Activated naive CD8-positive, alpha-beta T cell treated with anti-CD3 and anti-CD28 coated beads, Interleukin-2, amount 10 ng/mL, durations not matched to agents 7 days and 5 days (primary cell): ENCODE measurements around the gene LRRC23. TPM values are rescaled to one million over a fixed set of nuclear protein-coding genes. Genes with fewer than 3 reads are reported as not detected.
"Not testable (repeated sequence)": the region's sequence is repeated elsewhere in the genome, so short reads cannot be mapped to it uniquely, and the experiment has no call there.

Source experiments
- ATAC-seq: fragments of 150-1000 bp; cut with Tn5 transposase; one replicate; pipeline ENCODE4 v1.10.0; 2021; ENCODE audit warnings: low read depth, moderate library complexity
- POLR2A ChIA-PET: fragments of 350-600 bp; sonication (Branson Sonifier 250); formaldehyde crosslinking; loops from one replicate; lab custom pipeline; 2021; ENCODE audit warnings: antibody characterized with exemption; lab: Charles Lee
- DNase-seq: peaks from one replicate; pipeline ENCODE4 v3.0.0; 2021
- H3K27ac Mint-ChIP-seq: one replicate; pipeline ENCODE4 v1.8.0; 2022; ENCODE audit warnings: mild to moderate bottlenecking, mixed read lengths
- H3K27me3 Mint-ChIP-seq: one replicate; pipeline ENCODE4 v1.8.0; 2022; ENCODE audit warnings: mild to moderate bottlenecking, moderate library complexity, mixed read lengths
- H3K36me3 Mint-ChIP-seq: one replicate; pipeline ENCODE4 v1.8.0; 2021; ENCODE audit warnings: mild to moderate bottlenecking, mixed read lengths
- H3K4me1 Mint-ChIP-seq: one replicate; pipeline ENCODE4 v1.8.0; 2021; ENCODE audit warnings: mixed read lengths
- H3K4me3 Mint-ChIP-seq: one replicate; pipeline ENCODE4 v1.8.0; 2022; ENCODE audit warnings: mild to moderate bottlenecking, moderate library complexity, mixed read lengths
- H3K9me3 Mint-ChIP-seq: one replicate; pipeline ENCODE4 v1.8.0; 2021; ENCODE audit warnings: mixed read lengths
- total RNA-seq, 2 experiments: library from RNA; stranded (reverse); gene quantifications; one replicate each; pipeline ENCODE4 v1.2.3, GENCODE V29; 2021

Gene LRRC23
- total RNA-seq, 2 experiments from 2014 or later, result 8.1 to 8.3 TPM

DNA sequence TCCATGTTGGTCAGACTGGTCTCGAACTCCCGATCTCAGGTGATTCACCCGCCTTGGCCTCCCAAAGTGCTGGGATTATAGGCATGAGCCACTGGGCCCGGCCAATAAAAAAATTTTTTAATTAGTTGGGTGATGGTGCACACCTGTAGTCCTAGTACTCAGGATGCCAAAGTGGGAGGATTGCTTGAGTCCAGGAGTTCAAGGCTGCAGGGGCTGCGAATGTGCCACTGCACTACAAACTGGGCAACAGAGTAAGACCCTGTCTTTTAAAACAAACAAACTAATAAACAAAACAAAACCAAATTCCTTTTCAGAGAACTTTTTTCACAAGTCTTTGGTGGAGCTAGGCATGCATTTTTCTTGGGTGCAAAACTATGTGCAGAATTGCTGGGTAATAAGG is 21.4 kb upstream of the LRRC23 start:
- no peak overlapping the region for H3K4me3 Mint-ChIP-seq
- POLR2A ChIA-PET, result interaction anchor here (0.6 kb wide), 1 partner anchor 48 kb away, joined by 3 read pairs; no protein-coding TSS in a partner anchor
- no peaks in the 10 kb centered on the region for H3K27me3 Mint-ChIP-seq
- peaks cover 9% of the 10 kb centered on the region for H3K36me3 Mint-ChIP-seq
- no peaks in the 10 kb centered on the region for H3K9me3 Mint-ChIP-seq
- DNase-seq (no peak), ATAC-seq (no peak)
- no peak overlapping the region for H3K27ac Mint-ChIP-seq
- H3K4me1 Mint-ChIP-seq, result peaks cover under 1% of the 10 kb centered on the region

DNA sequence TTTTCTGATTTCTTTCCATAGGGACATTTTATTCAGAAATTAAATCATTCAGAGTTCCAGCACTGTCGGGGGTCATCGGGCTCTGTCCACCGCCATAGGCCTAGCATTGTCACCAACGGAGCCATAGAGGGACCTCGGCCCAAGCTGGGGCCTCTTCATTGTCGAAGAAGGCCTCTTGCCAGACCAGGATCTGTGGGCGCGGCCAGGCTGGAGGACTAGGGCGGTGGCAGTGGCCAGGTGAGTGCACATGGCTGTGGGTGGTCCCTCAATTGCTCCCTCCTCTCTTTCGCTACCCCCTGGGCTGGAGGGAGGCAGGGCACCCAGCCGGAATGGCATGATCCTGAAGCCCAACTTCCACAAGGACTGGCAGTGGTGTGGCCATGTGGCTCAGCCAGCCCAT is 20.9 kb upstream of the LRRC23 start:
- no peak overlapping the region for H3K27ac Mint-ChIP-seq
- no peaks in the 10 kb centered on the region for H3K9me3 Mint-ChIP-seq
- peaks cover 2% of the 10 kb centered on the region for H3K4me1 Mint-ChIP-seq
- ATAC-seq, result no peak
- DNase-seq, result no peak
- POLR2A ChIA-PET, result interaction anchor here (0.6 kb wide), 2 partner anchors 37 to 48 kb away, joined by 3 read pairs; no protein-coding TSS in a partner anchor
- H3K36me3 Mint-ChIP-seq, result peaks cover 9% of the 10 kb centered on the region
- no peaks in the 10 kb centered on the region for H3K27me3 Mint-ChIP-seq
- H3K4me3 Mint-ChIP-seq, result no peak overlapping the region

DNA sequence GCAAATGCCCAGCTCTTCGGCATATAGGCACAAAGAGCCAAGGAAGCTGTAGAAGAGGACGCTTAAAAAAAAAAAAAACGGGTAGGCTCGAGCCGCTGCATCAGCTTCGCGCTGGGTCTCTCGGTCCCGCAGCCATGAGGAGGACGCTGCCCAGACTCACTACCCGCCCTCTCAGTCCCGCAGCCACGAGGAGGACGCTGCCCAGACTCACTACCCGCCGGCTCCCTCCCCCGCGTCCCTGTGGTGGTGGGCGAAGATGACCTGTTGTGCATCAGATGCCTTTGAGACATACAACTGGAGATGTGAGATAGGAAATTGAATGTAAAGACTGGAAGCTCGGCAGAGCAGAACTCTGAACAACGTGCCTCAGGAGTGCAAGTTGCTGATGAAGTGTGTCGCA is 20.1 kb upstream of the LRRC23 start:
- Mint-ChIP-seq H3K4me1 (peaks cover 2% of the 10 kb centered on the region), H3K36me3 (peaks cover 9% of the 10 kb centered on the region), H3K27ac (no peak overlapping the region), H3K4me3 (no peak overlapping the region), H3K9me3 (no peaks in the 10 kb centered on the region), H3K27me3 (no peaks in the 10 kb centered on the region)
- no peak for DNase-seq
- no peak for ATAC-seq
- POLR2A ChIA-PET, result no interaction called here

DNA sequence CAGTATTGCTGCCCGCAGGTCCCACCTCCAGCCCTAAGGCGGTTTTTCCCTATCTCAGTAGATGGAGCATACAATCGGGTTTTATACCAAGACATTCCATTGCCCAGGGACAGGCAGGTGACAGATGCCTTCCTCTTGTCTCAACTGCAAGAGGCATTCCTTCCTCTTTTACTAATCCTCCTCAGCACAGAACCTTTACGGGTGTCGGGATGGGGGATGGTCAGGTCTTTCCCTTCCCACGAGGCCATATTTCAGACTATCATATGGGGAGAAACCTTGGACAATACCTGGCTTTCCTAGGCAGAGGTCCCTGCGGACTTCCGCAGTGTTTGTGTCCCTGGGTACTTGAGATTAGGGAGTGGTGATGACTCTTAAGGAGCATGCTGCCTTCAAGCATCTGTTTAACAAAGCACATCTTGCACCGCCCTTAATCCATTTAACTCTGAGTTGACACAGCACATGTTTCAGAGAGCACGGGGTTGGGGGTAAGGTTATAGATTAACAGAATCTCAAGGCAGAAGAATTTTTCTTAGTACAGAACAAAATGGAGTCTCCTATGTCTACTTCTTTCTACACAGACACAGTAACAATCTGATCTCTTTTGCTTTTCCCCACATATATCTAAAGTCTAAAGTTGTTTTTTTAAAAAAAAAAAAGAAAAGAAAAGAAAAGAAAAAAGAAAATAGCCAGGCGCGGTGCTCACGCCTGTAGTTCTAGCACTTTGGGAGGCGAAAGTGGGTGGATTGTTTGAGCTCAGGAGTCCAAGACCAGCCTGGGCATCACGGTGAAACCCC is 18.2 kb upstream of the LRRC23 start:
- not testable (repeated sequence) for H3K27ac Mint-ChIP-seq, H3K9me3 Mint-ChIP-seq
- POLR2A ChIA-PET, result interaction anchor here (1.1 kb wide), 1 partner anchor 18 kb away, joined by 3 read pairs; no protein-coding TSS in a partner anchor

DNA sequence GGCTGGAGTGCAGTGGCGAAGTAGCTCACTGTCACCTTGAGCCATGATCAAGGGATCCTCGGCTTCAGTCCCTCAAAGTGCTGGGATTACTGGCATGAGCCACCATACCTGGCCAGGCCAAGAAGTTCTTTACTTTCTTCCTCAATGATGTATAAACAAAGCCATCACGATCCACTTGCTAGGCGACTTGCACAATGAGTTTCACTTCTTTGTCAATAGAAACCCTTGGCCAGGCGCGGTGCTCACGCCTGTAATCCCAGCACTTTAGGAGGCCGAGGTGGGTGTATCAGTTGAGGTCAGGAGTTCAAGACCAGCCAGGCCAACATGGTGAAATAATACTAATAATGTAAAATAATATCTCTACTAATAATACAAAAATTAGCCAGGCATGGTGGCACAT is 17.2 kb upstream of the LRRC23 start:
- POLR2A ChIA-PET, result interaction anchor here (0.8 kb wide), 1 partner anchor 18 kb away, joined by 3 read pairs; no protein-coding TSS in a partner anchor
- H3K9me3 Mint-ChIP-seq, result no peaks in the 10 kb centered on the region
- no peak for ATAC-seq
- H3K36me3 Mint-ChIP-seq, result peaks cover 7% of the 10 kb centered on the region
- no peaks in the 10 kb centered on the region for H3K27me3 Mint-ChIP-seq
- H3K27ac Mint-ChIP-seq, result no peak overlapping the region
- no peak overlapping the region for H3K4me3 Mint-ChIP-seq
- peaks cover 15% of the 10 kb centered on the region for H3K4me1 Mint-ChIP-seq
- DNase-seq, result no peak

More for the DNA sequence above, 18.2 kb upstream of the LRRC23 start:
- DNase-seq, ATAC-seq, H3K4me1 Mint-ChIP-seq, H3K36me3 Mint-ChIP-seq, H3K4me3 Mint-ChIP-seq, H3K27me3 Mint-ChIP-seq: not testable (repeated sequence)

DNA sequence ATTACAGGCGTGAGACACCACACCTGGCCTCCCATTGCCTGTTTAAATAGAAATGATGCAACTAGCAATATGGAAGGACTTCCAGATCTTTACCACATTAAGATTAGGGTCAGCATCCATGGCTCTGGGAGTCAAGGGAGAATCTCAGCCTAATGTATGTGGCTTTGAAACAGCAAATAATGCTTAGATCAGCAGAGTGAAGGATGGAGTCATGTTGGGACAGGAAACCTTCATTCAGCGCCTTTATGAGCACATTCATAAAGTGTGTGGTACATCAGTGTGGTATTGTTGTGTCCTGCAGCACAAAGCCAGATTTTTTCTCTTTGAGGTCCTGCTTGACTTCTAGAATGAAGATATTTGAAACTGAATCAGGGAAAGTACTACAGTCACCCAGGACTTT is 16.3 kb upstream of the LRRC23 start:
- POLR2A ChIA-PET, result no interaction called here
- Mint-ChIP-seq H3K4me3 (no peak overlapping the region), H3K4me1 (peaks cover 17% of the 10 kb centered on the region), H3K36me3 (peaks cover 5% of the 10 kb centered on the region), H3K27me3 (no peaks in the 10 kb centered on the region), H3K9me3 (no peaks in the 10 kb centered on the region), H3K27ac (no peak overlapping the region)
- DNase-seq (no peak), ATAC-seq (no peak)

DNA sequence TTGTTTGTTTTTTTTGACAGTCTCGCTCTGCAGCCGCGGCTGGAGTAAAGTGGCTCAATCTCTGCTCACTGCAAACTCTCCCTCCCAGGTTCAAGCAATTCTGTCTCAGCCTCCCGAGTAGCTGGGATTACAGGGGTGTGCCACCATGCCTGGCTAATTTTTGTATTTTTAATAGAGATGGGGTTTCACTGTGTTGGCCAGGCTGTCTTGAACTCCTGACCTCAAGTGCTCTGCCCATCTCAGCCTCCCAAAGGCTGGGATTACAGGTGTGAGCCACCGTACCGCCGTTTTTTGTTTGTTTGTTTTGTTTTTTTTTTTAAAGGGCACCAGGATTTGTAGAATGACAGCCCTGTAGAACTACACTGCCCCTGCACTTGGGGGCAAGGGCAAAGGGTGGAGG is 15.8 kb upstream of the LRRC23 start:
- H3K4me3 Mint-ChIP-seq, H3K27me3 Mint-ChIP-seq, H3K9me3 Mint-ChIP-seq, ATAC-seq, POLR2A ChIA-PET, H3K36me3 Mint-ChIP-seq, H3K27ac Mint-ChIP-seq, DNase-seq: not testable (repeated sequence)
- peaks cover 17% of the 10 kb centered on the region for H3K4me1 Mint-ChIP-seq

DNA sequence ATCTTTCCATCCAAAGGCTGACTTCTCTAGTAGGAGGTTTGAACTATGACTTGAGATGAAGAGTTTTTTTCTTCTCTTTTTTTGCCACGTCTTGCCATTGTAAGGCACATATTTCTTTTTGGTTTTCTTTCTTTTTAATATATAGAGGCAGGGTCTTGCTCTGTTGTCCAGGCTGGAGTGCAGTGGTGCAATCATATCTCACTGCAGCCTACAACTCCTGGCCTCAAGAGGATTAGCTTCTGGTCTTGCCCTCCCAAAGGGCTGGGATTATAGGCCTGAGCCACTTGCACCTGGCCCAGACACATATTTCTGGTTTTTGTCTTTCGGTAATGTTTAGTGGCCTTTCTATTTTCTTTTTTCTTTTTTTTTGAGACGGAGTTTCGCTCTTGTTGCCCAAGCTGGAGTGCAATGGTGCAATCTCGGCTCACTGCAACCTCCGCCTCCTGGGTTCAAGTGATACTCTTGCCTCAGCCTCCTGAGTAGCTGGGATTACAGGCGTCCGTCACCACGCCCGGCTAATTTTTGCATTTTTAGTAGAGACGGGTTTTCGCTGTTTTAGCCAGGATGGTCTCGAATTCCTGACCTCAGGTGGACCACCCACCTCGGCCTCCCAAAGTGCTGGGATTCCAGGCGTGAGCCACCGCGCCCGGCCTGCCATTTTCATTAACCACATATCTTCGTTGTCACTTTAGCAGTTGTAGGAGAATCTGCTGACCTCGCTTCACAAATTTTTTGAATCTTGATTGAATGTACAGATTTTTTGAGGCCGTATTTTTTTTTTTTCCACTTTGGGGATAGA is 14.6 kb upstream of the LRRC23 start:
- not testable (repeated sequence) for H3K36me3 Mint-ChIP-seq
- H3K4me3 Mint-ChIP-seq, result peak overlapping the region; percentile 88

DNA sequence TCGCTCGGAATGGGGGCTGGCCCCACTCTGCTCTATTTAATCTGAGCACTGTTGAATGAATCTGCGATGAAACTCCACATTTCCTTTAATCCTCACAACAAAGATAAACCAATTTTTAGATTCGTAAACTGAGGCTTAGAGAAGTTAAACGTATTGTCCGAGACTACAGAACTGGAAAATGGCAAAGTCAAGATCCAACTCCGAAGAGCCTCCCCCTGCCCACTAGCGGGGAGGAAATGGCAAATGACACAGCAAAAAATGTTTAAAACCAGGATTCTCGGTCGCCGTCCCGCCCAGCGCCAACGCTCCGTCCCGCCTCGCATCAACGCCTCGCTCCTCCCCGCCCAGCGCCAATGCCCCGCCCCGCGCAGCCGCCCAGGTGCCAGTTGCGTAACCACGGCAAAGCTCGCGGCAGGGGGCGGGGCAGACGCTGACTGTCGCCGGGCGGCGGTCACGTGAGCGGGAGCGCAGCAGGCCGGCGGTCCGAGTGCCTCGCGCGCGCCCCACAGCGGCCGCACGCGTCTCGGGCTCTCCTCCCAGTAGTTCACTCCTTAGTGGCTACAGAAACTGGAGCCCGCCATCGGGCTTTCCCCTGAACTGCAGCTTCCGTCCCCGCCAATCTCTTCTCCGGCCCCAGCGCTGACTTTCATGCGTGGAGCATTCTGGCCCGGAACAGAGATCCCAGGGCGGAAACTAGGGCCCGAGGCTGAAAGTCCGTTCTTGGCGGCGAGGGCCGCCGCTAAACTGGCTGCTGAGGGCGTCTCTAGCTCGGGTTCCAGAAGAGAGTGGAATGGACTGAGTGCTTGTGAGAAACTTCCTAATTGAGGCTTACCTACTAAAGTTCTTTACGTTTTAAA is 13.6 kb upstream of the LRRC23 start:
- peaks cover 17% of the 10 kb centered on the region for H3K4me1 Mint-ChIP-seq
- POLR2A ChIA-PET, result interaction anchor here (0.5 to 2.8 kb wide), 25 partner anchors 9 to 222 kb away, joined by 3 to 78 read pairs (median 5); partner anchors contain the start of genes C12orf57, C1RL, CDCA3 and COPS7A
- peaks cover 2% of the 10 kb centered on the region for H3K36me3 Mint-ChIP-seq
- H3K27me3 Mint-ChIP-seq, result no peaks in the 10 kb centered on the region
- no peaks in the 10 kb centered on the region for H3K9me3 Mint-ChIP-seq
- H3K4me3 Mint-ChIP-seq, result peak overlapping the region; percentile 88
- DNase-seq (peak; percentile 100), ATAC-seq (peak; percentile 97)
- peak overlapping the region; percentile 91 for H3K27ac Mint-ChIP-seq

More for the DNA sequence above, 14.6 kb upstream of the LRRC23 start:
- ATAC-seq, DNase-seq, H3K27me3 Mint-ChIP-seq, POLR2A ChIA-PET, H3K9me3 Mint-ChIP-seq: not testable (repeated sequence)
- peaks cover 17% of the 10 kb centered on the region for H3K4me1 Mint-ChIP-seq
- peak overlapping the region; percentile 91 for H3K27ac Mint-ChIP-seq

DNA sequence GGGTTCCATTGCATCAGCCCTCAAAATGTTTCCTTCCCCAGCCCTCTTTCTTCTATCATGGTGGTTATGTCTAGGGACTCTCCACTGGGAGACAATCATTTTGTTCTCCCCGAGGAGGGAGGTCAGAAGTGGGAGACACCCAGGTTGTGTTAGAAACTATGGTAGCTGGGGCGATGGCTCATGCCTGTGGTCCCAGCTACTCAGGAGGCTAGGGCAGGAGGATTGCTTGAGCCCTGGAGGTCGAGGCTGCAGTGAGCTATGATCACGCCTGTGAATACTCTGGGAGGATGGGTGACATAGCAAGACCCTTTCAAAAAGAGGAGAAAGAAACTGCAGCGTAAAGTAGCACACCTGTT is 13.0 kb upstream of the LRRC23 start:
- H3K36me3 Mint-ChIP-seq, result peaks cover 2% of the 10 kb centered on the region
- no peaks in the 10 kb centered on the region for H3K9me3 Mint-ChIP-seq
- POLR2A ChIA-PET, result interaction anchor here (0.5 to 2.8 kb wide), 26 partner anchors 8 to 262 kb away, joined by 3 to 78 read pairs (median 6); partner anchors contain the start of genes C12orf57, C1RL, CDCA3 and COPS7A
- peaks cover 17% of the 10 kb centered on the region for H3K4me1 Mint-ChIP-seq
- peak overlapping the region; percentile 88 for H3K4me3 Mint-ChIP-seq
- DNase-seq, result no peak
- peaks cover under 1% of the 10 kb centered on the region for H3K27me3 Mint-ChIP-seq
- no peak for ATAC-seq
- H3K27ac Mint-ChIP-seq, result peak overlapping the region; percentile 91

DNA sequence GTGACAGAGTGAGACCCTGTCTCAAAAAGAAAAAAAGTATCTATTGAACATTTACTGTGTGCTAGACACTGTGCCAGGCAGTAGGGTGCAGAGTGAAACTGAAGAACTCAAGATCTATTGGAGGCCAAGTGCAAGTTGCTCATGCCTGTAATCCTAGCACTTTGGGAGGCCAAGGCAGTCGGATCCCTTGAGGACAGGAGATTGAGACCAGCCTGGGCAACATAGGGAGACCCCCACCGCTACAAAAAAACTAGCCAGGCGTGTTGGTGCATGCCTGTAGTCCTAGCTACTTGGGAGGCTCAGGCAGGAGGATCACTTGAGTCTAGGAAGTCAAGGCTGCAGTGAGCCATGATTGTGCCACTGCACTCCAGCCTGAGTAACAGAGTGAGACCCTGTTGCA is 11.9 kb upstream of the LRRC23 start:
- not testable (repeated sequence) for H3K9me3 Mint-ChIP-seq, H3K36me3 Mint-ChIP-seq, H3K27me3 Mint-ChIP-seq, DNase-seq, ATAC-seq
- Mint-ChIP-seq H3K27ac (peak overlapping the region; percentile 40), H3K4me3 (peak overlapping the region; percentile 88), H3K4me1 (peaks cover 17% of the 10 kb centered on the region)
- POLR2A ChIA-PET, result interaction anchor here (1.3 to 2.8 kb wide), 4 partner anchors 12 to 183 kb away, joined by 3 to 78 read pairs (median 6); partner anchors contain the start of gene SPSB2

DNA sequence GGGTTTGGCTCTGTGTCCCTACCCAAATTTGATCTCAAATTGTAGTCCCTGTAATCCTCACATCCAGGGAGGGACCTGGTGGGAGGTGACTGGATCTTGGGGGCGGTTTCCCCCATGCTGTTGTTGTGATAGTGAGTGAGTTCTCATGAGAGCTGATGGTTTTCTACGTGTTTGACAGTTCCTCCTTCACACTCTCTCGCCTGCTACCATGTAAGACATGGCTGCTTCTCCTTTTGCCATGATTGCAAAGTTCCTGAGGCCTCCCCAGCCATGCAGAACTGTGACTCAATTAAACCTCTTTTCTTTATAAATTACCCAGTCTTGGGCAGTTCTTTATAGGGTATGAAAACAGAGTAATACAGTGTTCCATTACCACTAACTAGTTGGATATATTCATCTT is 10.3 kb upstream of the LRRC23 start:
- POLR2A ChIA-PET, result interaction anchor here (1.3 kb wide), 1 partner anchor 21 kb away, joined by 3 read pairs; the partner anchor contains the start of gene SPSB2
- Mint-ChIP-seq H3K27me3 (peaks cover 6% of the 10 kb centered on the region), H3K9me3 (no peaks in the 10 kb centered on the region), H3K36me3 (peaks cover 2% of the 10 kb centered on the region), H3K4me3 (no peak overlapping the region), H3K4me1 (peaks cover 14% of the 10 kb centered on the region), H3K27ac (no peak overlapping the region)
- no peak for ATAC-seq
- DNase-seq, result no peak
